ENCODE measurements around the gene HPD. TPM values are rescaled to one million over a fixed set of nuclear protein-coding genes. Genes with fewer than 3 reads are reported as not detected.
"Not testable (repeated sequence)": the region's sequence is repeated elsewhere in the genome, so short reads cannot be mapped to it uniquely, and the experiment has no call there.

The HPD gene
- total RNA-seq, 4 donors from 2014 or later, result 2.0 to 5.0 (median 2.0) TPM; not detected in 1

DNA sequence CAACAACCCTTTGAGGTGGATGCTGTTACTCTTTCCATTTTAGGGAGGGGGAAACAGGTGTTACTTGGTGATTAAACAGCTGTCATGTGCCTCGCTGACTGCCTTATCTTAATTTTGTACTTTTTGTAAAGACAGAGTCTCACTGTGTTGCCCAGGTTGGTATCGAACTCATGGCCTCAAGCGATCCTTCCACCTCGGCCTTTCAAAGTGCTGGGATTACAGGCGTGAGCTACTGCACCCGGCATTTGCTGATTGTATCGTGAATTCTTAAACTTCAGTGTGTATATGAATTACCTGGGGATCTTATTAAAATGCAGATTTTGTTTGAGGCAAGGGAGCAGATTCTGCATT is 30.6 kb upstream of the HPD start:
- no peaks in the 10 kb centered on the region for H3K9me3 ChIP-seq
- ATAC-seq (no peak), DNase-seq (no peak)
- in situ Hi-C loops (cut with MboI; ENCODE audit: low sequenced_read_pairs in 4 of 4) (loop anchor here in 3 of 4 donors (5.0 to 10.0 kb wide), 3 partner anchors 94 to 197 kb away; partner anchors contain the start of gene RHOF (in 3 of the 3)), intact Hi-C loops (cut with DNase I; ENCODE audit: low total_unique reads) (loop anchor here (2.0 to 5.0 kb wide), 3 partner anchors 30 to 202 kb away; partner anchors contain the start of genes HPD and TMEM120B)
- H3K27ac ChIP-seq, result peak overlapping the region; percentile 94 to 99 (median 96)
- H3K4me3 ChIP-seq, result peak overlapping the region; percentile 84 to 99 (median 92)
- H3K36me3 ChIP-seq, result peaks cover 0 to 14% of the 10 kb centered on the region in 2 donors
- no peak for TF ChIP-seq POLR2A (IDR thresholded peaks at IDR 0.05)
- TF ChIP-seq CTCF (IDR thresholded peaks at IDR 0.05 in 4 of 5, conservative IDR thresholded peaks at IDR 0.05 in 1 of 5), result no peak
- H3K27me3 ChIP-seq, result no peaks in the 10 kb centered on the region
- peaks cover 19 to 24% of the 10 kb centered on the region in 2 donors for H3K4me1 ChIP-seq

GRCh38 chr12:121888478-121889273 is 30.0 kb upstream of the HPD start, which contains the start of gene PSMD9:
TSS of gene PSMD9 (plus strand) at chr12:121888790. CDS start at chr12:121888857, 67 bp downstream.
- in situ Hi-C loops (cut with MboI; ENCODE audit: low sequenced_read_pairs in 4 of 4), result loop anchor here in 3 of 4 donors (5.0 to 10.0 kb wide), 3 partner anchors 94 to 196 kb away; partner anchors contain the start of gene RHOF (in 3 of the 3)
- DNase-seq, result peak; percentile 96
- peak; percentile 94 to 97 for ATAC-seq
- H3K27ac ChIP-seq, result peak within 1 kb of the TSS; percentile 94 to 99 (median 96)
- TF ChIP-seq CTCF (IDR thresholded peaks at IDR 0.05 in 4 of 5, conservative IDR thresholded peaks at IDR 0.05 in 1 of 5), result peak; percentile 61 to 77 (median 70)
- peak; percentile 67 to 75 for TF ChIP-seq POLR2A (IDR thresholded peaks at IDR 0.05)
- H3K27me3 ChIP-seq, result no peaks in the 10 kb centered on the region
- H3K36me3 ChIP-seq, result peaks cover 0 to 14% of the 10 kb centered on the region in 2 donors
- H3K4me3 ChIP-seq, result peak within 1 kb of the TSS; percentile 84 to 99 (median 92)
- peaks cover 19 to 24% of the 10 kb centered on the region in 2 donors for H3K4me1 ChIP-seq
- no peaks in the 10 kb centered on the region for H3K9me3 ChIP-seq
- intact Hi-C loops (cut with DNase I; ENCODE audit: low total_unique reads), result loop anchor here (1.0 to 5.0 kb wide), 5 partner anchors 30 to 201 kb away; partner anchors contain the start of genes HPD and TMEM120B

GRCh38 chr12:121888083-121888477 is 29.4 kb upstream of the HPD start:
- intact Hi-C loops (cut with DNase I; ENCODE audit: low total_unique reads), result loop anchor here (1.0 to 5.0 kb wide), 5 partner anchors 29 to 201 kb away; partner anchors contain the start of genes HPD and TMEM120B
- ATAC-seq (no peak), DNase-seq (no peak)
- Histone ChIP-seq H3K9me3 (no peaks in the 10 kb centered on the region), H3K36me3 (peaks cover 0 to 14% of the 10 kb centered on the region in 2 donors), H3K4me1 (peaks cover 19 to 21% of the 10 kb centered on the region in 2 donors), H3K27me3 (no peaks in the 10 kb centered on the region), H3K27ac (peak overlapping the region; percentile 94 to 99 (median 96)), H3K4me3 (peak overlapping the region; percentile 84 to 99 (median 92))
- in situ Hi-C loops (cut with MboI; ENCODE audit: low sequenced_read_pairs in 4 of 4), result loop anchor here in 3 of 4 donors (5.0 to 10.0 kb wide), 3 partner anchors 93 to 196 kb away; partner anchors contain the start of gene RHOF (in 3 of the 3)
- no peak for TF ChIP-seq CTCF (IDR thresholded peaks at IDR 0.05 in 4 of 5, conservative IDR thresholded peaks at IDR 0.05 in 1 of 5)

- intact Hi-C loops (cut with DNase I; ENCODE audit: low total_unique reads) (loop anchor here (5.0 kb wide), 1 partner anchor 198 kb away; no protein-coding TSS in a partner anchor), in situ Hi-C loops (cut with MboI; ENCODE audit: low sequenced_read_pairs in 4 of 4) (loop anchor here in 3 of 4 donors (5.0 to 10.0 kb wide), 3 partner anchors 90 to 193 kb away; partner anchors contain the start of gene RHOF (in 3 of the 3))
- ATAC-seq, H3K27ac ChIP-seq, H3K27me3 ChIP-seq, H3K9me3 ChIP-seq, H3K36me3 ChIP-seq, H3K4me3 ChIP-seq, DNase-seq: not testable (repeated sequence)
- H3K4me1 ChIP-seq, result peaks cover 12 to 13% of the 10 kb centered on the region in 2 donors
Observed at GRCh38 chr12:121885129-121885528, 26.5 kb upstream of the HPD start.

DNA sequence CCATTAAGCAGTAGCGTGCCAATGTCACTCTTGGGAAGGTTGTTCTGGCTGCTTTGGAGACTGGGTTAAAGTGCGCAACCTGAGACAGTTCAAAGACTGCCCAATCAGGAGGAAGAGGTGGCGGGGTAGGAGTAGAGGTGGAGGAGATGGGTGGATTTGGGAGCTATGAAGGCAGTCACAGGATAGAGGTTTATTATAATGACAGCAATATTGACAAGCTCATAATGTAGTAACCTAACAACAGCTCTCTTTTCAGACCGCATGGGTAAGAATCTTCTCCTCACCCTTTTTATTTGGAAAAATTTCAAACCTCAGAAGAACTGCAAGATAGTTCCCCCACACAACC is 24.6 kb upstream of the HPD start:
- no peaks in the 10 kb centered on the region for H3K27me3 ChIP-seq
- no peaks in the 10 kb centered on the region for H3K36me3 ChIP-seq
- no peaks in the 10 kb centered on the region for H3K9me3 ChIP-seq
- no peak overlapping the region for H3K4me3 ChIP-seq
- no peak for DNase-seq
- no peak for ATAC-seq
- TF ChIP-seq CTCF (IDR thresholded peaks at IDR 0.05 in 4 of 5, conservative IDR thresholded peaks at IDR 0.05 in 1 of 5), result no peak
- no peak for TF ChIP-seq POLR2A (IDR thresholded peaks at IDR 0.05)
- in situ Hi-C loops (cut with MboI; ENCODE audit: low sequenced_read_pairs in 4 of 4) (loop anchor here in 3 of 4 donors (10.0 kb wide), 2 partner anchors 88 to 188 kb away; partner anchors contain the start of gene RHOF (in 3 of the 3)), intact Hi-C loops (cut with DNase I; ENCODE audit: low total_unique reads) (no loop called here)
- H3K4me1 ChIP-seq, result peaks cover 0 to 3% of the 10 kb centered on the region in 2 donors
- H3K27ac ChIP-seq, result no peak overlapping the region

DNA sequence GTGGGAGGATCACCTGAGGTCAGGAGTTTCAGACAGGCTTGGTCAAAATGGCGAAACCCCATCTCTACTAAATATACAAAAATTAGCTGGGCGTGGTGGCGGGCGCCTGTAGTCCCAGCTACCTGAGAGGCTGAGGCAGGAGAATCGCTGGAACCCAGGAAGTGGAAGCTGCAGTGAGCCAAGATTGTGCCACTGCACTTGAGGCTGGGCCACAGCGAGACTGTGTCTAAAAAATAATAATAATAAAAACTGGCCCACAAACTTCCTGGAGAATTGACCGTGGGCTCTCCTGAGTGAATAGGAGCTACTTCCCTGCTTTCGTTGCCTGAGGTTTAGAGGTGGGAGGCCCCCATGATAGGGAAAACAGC is 17.4 kb upstream of the HPD start:
- ATAC-seq; in situ Hi-C loops (cut with MboI; ENCODE audit: low sequenced_read_pairs in 4 of 4); H3K9me3 ChIP-seq; intact Hi-C loops (cut with DNase I; ENCODE audit: low total_unique reads); H3K36me3 ChIP-seq; H3K4me3 ChIP-seq; H3K27ac ChIP-seq; DNase-seq; H3K27me3 ChIP-seq; H3K4me1 ChIP-seq: not testable (repeated sequence)
